IPS-NIHi11 (cell line): ENCODE results near the gene H6PD.

Experiments
- DNase-seq: peaks from one replicate; pipeline ENCODE4 v3.0.0; 2012; ENCODE audit warnings: mixed read lengths, low spot score

H6PD gene

GRCh38 chr1:9257851-9258250 is 23.3 kb downstream of the H6PD start:
- no peak for DNase-seq

- no peak for DNase-seq
Observed at GRCh38 chr1:9258629-9259028, 24.1 kb downstream of the H6PD start.

- DNase-seq: no peak
Observed at GRCh38 chr1:9260059-9260766, 25.6 kb downstream of the H6PD start.

GRCh38 chr1:9261496-9261895 is 26.9 kb downstream of the H6PD start:
- no peak for DNase-seq

- no peak for DNase-seq
Observed at GRCh38 chr1:9262096-9262986, 27.8 kb downstream of the H6PD start.

GRCh38 chr1:9263276-9263855 is 28.8 kb downstream of the H6PD start:
- DNase-seq: no peak

- no peak for DNase-seq
Observed at GRCh38 chr1:9263984-9264872, 29.7 kb downstream of the H6PD start.

- DNase-seq: no peak
Observed at GRCh38 chr1:9265037-9265436, 30.5 kb downstream of the H6PD start.

GRCh38 chr1:9265968-9266367 is 31.4 kb downstream of the H6PD start:
- DNase-seq: no peak

- no peak for DNase-seq
Observed at GRCh38 chr1:9267352-9267686, 32.7 kb downstream of the H6PD start.

- DNase-seq: no peak
Observed at GRCh38 chr1:9267827-9268581, 33.4 kb downstream of the H6PD start.

- no peak for DNase-seq
Observed at GRCh38 chr1:9269078-9269501, 34.5 kb downstream of the H6PD start.

- DNase-seq: no peak
Observed at GRCh38 chr1:9269721-9270120, 35.1 kb downstream of the H6PD start.

- peak; percentile 64 for DNase-seq
Observed at GRCh38 chr1:9270290-9270883, 35.8 kb downstream of the H6PD start.

- no peak for DNase-seq
Observed at GRCh38 chr1:9271283-9271682, 36.7 kb downstream of the H6PD start.

GRCh38 chr1:9271861-9272595 is 37.5 kb downstream of the H6PD start:
- DNase-seq: no peak

- DNase-seq: no peak
Observed at GRCh38 chr1:9273177-9273576, 38.6 kb downstream of the H6PD start.

- DNase-seq: no peak
Observed at GRCh38 chr1:9275161-9275560, 40.6 kb downstream of the H6PD start.

- DNase-seq: no peak
Observed at GRCh38 chr1:9275567-9276034, 41.0 kb downstream of the H6PD start.

- DNase-seq: no peak
Observed at GRCh38 chr1:9278116-9278515, 43.5 kb downstream of the H6PD start.
